ENCODE results near the gene PXYLP1.
"Not testable (repeated sequence)": the region's sequence is repeated elsewhere in the genome, so short reads cannot be mapped to it uniquely, and the experiment has no call there.

PXYLP1 gene

GRCh38 chr3:141311170-141311495 is 79.5 kb downstream of the PXYLP1 start:
- no peak for DNase-seq (ENCODE audit: low read depth)
- TF ChIP-seq CTCF (IDR thresholded peaks at IDR 0.05; ENCODE audit: control insufficient read depth, insufficient read depth, low read depth, low read length, missing control alignments): no peak
- peak overlapping the region; percentile 80 for H3K4me3 ChIP-seq (ENCODE audit: control insufficient read depth, low read depth, low read length)

DNA sequence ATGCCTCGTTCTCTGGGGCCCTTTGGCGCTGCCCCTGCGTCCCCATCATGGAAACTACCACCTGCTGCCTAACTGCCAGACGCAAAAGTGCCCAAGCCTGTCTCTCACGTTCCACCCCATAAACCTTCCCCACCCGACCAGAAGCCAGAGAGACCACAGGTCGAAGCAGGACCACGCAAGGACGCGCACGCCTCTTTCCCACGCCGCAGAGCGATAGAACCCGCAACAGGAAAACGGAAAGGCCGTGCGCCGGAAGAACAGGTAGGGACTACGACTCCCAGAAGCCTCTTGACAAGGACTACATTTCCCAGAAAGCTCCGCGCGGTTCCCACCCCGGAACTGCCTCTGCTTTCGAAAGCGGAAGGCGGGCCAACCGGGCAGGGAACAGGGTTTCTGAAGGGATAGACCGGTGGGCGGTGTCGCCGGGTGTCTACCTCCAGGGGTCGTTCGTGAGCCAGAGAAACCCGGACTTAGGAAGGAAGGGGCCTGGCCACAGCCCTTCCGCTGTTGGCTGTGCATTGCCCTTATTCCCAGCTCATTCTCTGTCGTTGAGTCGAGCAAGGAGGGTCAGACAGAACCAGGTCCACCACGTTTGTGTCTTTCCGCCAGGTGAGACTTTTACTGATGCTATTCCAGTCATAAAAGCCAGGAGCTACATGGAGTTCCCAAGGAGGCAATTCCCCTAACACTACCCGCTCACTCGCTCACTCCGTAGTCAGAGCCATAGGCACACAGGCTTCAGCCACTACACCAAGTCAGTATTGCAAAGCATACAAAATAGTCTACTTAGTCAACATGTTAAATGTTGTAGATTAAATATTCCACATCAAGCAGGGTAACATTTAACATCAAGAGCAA is 80.1 kb downstream of the PXYLP1 start:
- peak overlapping the region; percentile 80 for H3K4me3 ChIP-seq (ENCODE audit: control insufficient read depth, low read depth, low read length)
- TF ChIP-seq CTCF (IDR thresholded peaks at IDR 0.05; ENCODE audit: control insufficient read depth, insufficient read depth, low read depth, low read length, missing control alignments): peak; percentile 82
- DNase-seq (ENCODE audit: low read depth): peak; percentile 91

DNA sequence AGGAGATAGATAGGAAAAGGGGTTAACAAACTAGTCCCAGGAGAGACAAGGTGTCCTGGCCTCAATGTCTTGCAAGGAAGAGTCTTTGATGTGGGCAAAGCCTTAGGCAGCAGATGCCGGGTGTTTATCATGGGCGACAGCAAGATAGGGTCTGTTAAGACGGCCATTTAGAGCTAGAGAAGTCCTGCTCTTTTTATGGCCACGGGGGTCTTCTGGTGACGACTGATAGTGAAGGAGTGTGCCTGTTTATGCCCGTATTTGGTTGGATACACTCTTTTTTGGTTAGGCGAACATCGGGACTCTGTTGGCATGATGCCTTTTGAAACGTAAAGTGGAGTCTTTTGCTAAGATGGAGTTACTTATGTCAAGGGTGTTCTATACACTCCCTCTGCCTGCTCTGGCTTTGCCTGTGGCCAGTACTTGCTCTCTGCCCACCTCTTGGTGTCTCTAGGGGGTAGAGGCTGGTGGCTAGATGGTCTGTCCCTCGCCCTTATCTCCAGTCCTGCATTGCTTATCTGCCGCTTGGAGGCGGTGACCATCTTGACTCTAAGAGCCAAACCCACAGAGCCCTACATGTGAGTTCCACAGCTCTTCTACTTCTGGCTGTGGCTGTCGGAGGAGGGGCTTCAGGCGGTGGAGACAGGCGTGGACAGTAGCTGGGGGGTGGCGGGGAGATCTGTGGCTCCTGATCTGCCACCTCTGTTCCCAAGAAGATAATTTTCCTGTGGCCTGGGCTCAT is 80.9 kb downstream of the PXYLP1 start:
- DNase-seq (ENCODE audit: low read depth): no peak
- TF ChIP-seq CTCF (IDR thresholded peaks at IDR 0.05; ENCODE audit: control insufficient read depth, insufficient read depth, low read depth, low read length, missing control alignments): no peak
- peak overlapping the region; percentile 80; the same call in 1 of the 2 replicates for H3K4me3 ChIP-seq (ENCODE audit: control insufficient read depth, low read depth, low read length)

- no peak overlapping the region for H3K4me3 ChIP-seq (ENCODE audit: control insufficient read depth, low read depth, low read length)
- no peak for TF ChIP-seq CTCF (IDR thresholded peaks at IDR 0.05; ENCODE audit: control insufficient read depth, insufficient read depth, low read depth, low read length, missing control alignments)
- DNase-seq (ENCODE audit: low read depth): no peak
These were observed 81.6 kb downstream of the PXYLP1 start for GRCh38 chr3:141313093-141313683.

- DNase-seq (ENCODE audit: low read depth); H3K4me3 ChIP-seq (ENCODE audit: control insufficient read depth, low read depth, low read length): not testable (repeated sequence)
These were observed 82.8 kb downstream of the PXYLP1 start for GRCh38 chr3:141314415-141314814.

- TF ChIP-seq CTCF (IDR thresholded peaks at IDR 0.05; ENCODE audit: control insufficient read depth, insufficient read depth, low read depth, low read length, missing control alignments): no peak
- H3K4me3 ChIP-seq (ENCODE audit: control insufficient read depth, low read depth, low read length): no peak overlapping the region
- DNase-seq (ENCODE audit: low read depth): no peak
These were observed 85.2 kb downstream of the PXYLP1 start for GRCh38 chr3:141316851-141317250.
